Jurkat, Clone E6-1 (cell line): ENCODE data around the gene GSTT2B. TPM values are rescaled to one million over a fixed set of nuclear protein-coding genes. Genes with fewer than 3 reads are reported as not detected.
"Not testable (repeated sequence)": the region's sequence is repeated elsewhere in the genome, so short reads cannot be mapped to it uniquely, and the experiment has no call there.

ENCODE experiments used
- DNase-seq: peaks from one replicate; pipeline ENCODE4 v3.0.0-alpha.2; 2011; ENCODE audit warnings: low read depth, low spot score
- H3K4me3 ChIP-seq: 2 replicates; pipeline ENCODE4 v1.5.1; 2011; ENCODE audit warnings: mild to moderate bottlenecking, low read length, control low read depth, moderate library complexity
- polyA plus RNA-seq: library from polyadenylated mRNA; unstranded; fragments of >200 nt; gene quantifications from one replicate; pipeline ENCODE4 v1.2.1, GENCODE V29; 2012; ENCODE audit warnings: missing spikeins; ENCODE audit not compliant: insufficient read length, insufficient read depth

GSTT2B gene
- not detected for polyA plus RNA-seq

- not testable (repeated sequence) for H3K4me3 ChIP-seq, DNase-seq
These were observed at the start of gene GSTT2B for GRCh38 chr22:23961084-23961771. Gene GSTT2B, minus strand, starts transcription at chr22:23961195. Its CDS starts 64 bp downstream, at chr22:23961131.

GRCh38 chr22:24010018-24010391 is 49.0 kb upstream of the GSTT2B start:
- no peak for DNase-seq
- H3K4me3 ChIP-seq: no peak overlapping the region

GRCh38 chr22:24009227-24010017 is 48.4 kb upstream of the GSTT2B start:
- no peak overlapping the region for H3K4me3 ChIP-seq
- DNase-seq: no peak

- no peak overlapping the region for H3K4me3 ChIP-seq
- no peak for DNase-seq
These were observed 47.6 kb upstream of the GSTT2B start for GRCh38 chr22:24008381-24009226.

GRCh38 chr22:24008022-24008283 is 47.0 kb upstream of the GSTT2B start:
- H3K4me3 ChIP-seq: no peak overlapping the region
- no peak for DNase-seq

GRCh38 chr22:24007253-24008021 is 46.4 kb upstream of the GSTT2B start:
- H3K4me3 ChIP-seq: no peak overlapping the region
- no peak for DNase-seq

GRCh38 chr22:24006914-24007214 is 45.9 kb upstream of the GSTT2B start:
- no peak overlapping the region for H3K4me3 ChIP-seq
- DNase-seq: no peak

- H3K4me3 ChIP-seq: no peak overlapping the region
- DNase-seq: no peak
These were observed 45.4 kb upstream of the GSTT2B start for GRCh38 chr22:24006207-24006913.

GRCh38 chr22:24005201-24005600 is 44.2 kb upstream of the GSTT2B start, which contains the start of gene GSTT4:
Gene GSTT4, minus strand, starts transcription at chr22:24005453. Its CDS starts 97 bp downstream, at chr22:24005356.
- no peak within 1 kb of the TSS for H3K4me3 ChIP-seq
- DNase-seq: no peak

GRCh38 chr22:24003887-24004286 is 42.9 kb upstream of the GSTT2B start:
- no peak for DNase-seq
- H3K4me3 ChIP-seq: no peak overlapping the region

- H3K4me3 ChIP-seq: no peak overlapping the region
- DNase-seq: no peak
These were observed 41.9 kb upstream of the GSTT2B start for GRCh38 chr22:24002851-24003250.

- H3K4me3 ChIP-seq: no peak overlapping the region
- no peak for DNase-seq
These were observed 41.3 kb upstream of the GSTT2B start for GRCh38 chr22:24002272-24002671.

GRCh38 chr22:24001314-24001713 is 40.3 kb upstream of the GSTT2B start:
- no peak for DNase-seq
- no peak overlapping the region for H3K4me3 ChIP-seq

GRCh38 chr22:23999779-24000178 is 38.8 kb upstream of the GSTT2B start:
- not testable (repeated sequence) for H3K4me3 ChIP-seq, DNase-seq

- H3K4me3 ChIP-seq: no peak overlapping the region
- DNase-seq: no peak
These were observed 36.1 kb upstream of the GSTT2B start for GRCh38 chr22:23997092-23997491.

GRCh38 chr22:23993581-23994177 is 32.7 kb upstream of the GSTT2B start:
- not testable (repeated sequence) for DNase-seq, H3K4me3 ChIP-seq

GRCh38 chr22:23993080-23993479 is 32.1 kb upstream of the GSTT2B start:
- H3K4me3 ChIP-seq, DNase-seq: not testable (repeated sequence)

- not testable (repeated sequence) for H3K4me3 ChIP-seq, DNase-seq
These were observed 28.7 kb upstream of the GSTT2B start for GRCh38 chr22:23989583-23990244.
